Measurements from ENCODE around the gene PCSK5.

PCSK5 gene

DNA sequence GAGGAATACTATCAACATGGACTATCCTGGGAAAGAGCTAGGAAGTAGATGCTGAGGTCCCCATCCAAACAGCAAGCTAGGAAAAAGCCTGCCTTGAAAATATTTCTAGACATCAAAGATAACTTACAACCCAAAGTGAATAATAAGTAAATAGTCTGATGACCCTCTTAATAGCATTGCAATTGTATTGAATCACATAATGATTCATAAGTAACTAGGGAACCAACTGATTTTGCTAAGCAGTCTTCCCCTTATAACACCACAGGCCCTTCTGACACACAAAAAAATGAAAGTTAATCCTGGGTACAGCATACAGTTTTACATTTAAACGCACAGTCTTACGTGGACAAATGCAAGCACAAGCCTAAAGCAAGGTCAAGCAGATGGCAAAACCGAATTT, 304.4 kb downstream of the PCSK5 start:
- H3K9ac ChIP-seq (ENCODE audit: low read length) = no peak overlapping the region
- no peak overlapping the region for H2AFZ ChIP-seq (ENCODE audit: low read depth, low read length, severe bottlenecking)

DNA sequence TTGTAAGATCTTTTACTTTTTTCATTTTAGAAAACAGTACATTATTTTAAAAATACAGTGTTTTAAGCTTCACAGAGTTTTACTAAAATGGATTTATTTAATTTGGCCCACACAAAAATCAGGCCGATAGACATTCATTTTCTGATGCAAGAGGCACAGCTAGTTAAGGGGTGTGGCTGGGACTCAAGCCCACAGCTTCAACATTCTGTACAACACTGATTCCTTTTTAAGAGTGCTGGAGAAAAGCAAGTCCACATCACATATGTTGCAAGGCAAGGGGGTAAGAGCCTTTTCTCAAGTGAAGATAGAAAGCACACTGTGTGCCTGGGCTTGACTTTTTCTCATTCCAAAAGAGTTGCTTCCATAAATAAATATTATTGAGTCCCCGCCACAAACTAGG, 307.9 kb downstream of the PCSK5 start:
- H4K20me1 ChIP-seq (ENCODE audit: low read depth, low read length) = no peaks in the 10 kb centered on the region
- H3F3A ChIP-seq (ENCODE audit: insufficient read depth) = no peaks in the 10 kb centered on the region
- H3K9me3 ChIP-seq (ENCODE audit: insufficient read depth, low read length) = no peaks in the 10 kb centered on the region
- TF ChIP-seq, protein P1, sequence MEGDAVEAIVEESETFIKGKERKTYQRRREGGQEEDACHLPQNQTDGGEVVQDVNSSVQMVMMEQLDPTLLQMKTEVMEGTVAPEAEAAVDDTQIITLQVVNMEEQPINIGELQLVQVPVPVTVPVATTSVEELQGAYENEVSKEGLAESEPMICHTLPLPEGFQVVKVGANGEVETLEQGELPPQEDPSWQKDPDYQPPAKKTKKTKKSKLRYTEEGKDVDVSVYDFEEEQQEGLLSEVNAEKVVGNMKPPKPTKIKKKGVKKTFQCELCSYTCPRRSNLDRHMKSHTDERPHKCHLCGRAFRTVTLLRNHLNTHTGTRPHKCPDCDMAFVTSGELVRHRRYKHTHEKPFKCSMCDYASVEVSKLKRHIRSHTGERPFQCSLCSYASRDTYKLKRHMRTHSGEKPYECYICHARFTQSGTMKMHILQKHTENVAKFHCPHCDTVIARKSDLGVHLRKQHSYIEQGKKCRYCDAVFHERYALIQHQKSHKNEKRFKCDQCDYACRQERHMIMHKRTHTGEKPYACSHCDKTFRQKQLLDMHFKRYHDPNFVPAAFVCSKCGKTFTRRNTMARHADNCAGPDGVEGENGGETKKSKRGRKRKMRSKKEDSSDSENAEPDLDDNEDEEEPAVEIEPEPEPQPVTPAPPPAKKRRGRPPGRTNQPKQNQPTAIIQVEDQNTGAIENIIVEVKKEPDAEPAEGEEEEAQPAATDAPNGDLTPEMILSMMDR (IDR thresholded peaks at IDR 0.05; ENCODE audit: insufficient read depth, low read length, poor library complexity, severe bottlenecking) = no peak
- no peak for TF ChIP-seq EZH2phosphoT487 (conservative IDR thresholded peaks at IDR 0.05; ENCODE audit: low read length)
- H3K36me3 ChIP-seq (ENCODE audit: low read length) = no peaks in the 10 kb centered on the region
- no peaks in the 10 kb centered on the region for H3K27me3 ChIP-seq (ENCODE audit: low read length)
- no peak overlapping the region for H3K27ac ChIP-seq (ENCODE audit: low read depth, low read length)
- no peak overlapping the region for H3K4me3 ChIP-seq (ENCODE audit: insufficient read depth, low read length, poor library complexity, severe bottlenecking)
- H3K9ac ChIP-seq (ENCODE audit: low read length) = no peak overlapping the region
- no peak overlapping the region for H2AFZ ChIP-seq (ENCODE audit: low read depth, low read length, severe bottlenecking)
- H3K4me2 ChIP-seq (ENCODE audit: low read depth, low read length, poor library complexity, severe bottlenecking) = no peak overlapping the region
- H3K9me2 ChIP-seq (replicated peaks; ENCODE audit: insufficient read depth, low read length) = no peaks in the 10 kb centered on the region
- no peaks in the 10 kb centered on the region for H3K79me2 ChIP-seq (ENCODE audit: insufficient read depth, low read length)

More for the DNA sequence above, 304.4 kb downstream of the PCSK5 start:
- H3K36me3 ChIP-seq (ENCODE audit: low read length) = no peaks in the 10 kb centered on the region
- no peaks in the 10 kb centered on the region for H4K20me1 ChIP-seq (ENCODE audit: low read depth, low read length)
- TF ChIP-seq, protein P1 (IDR thresholded peaks at IDR 0.05; ENCODE audit: insufficient read depth, low read length, poor library complexity, severe bottlenecking) = no peak
- TF ChIP-seq EZH2phosphoT487 (conservative IDR thresholded peaks at IDR 0.05; ENCODE audit: low read length) = no peak
- no peaks in the 10 kb centered on the region for H3K27me3 ChIP-seq (ENCODE audit: low read length)
- no peaks in the 10 kb centered on the region for H3F3A ChIP-seq (ENCODE audit: insufficient read depth)
- H3K9me3 ChIP-seq (ENCODE audit: insufficient read depth, low read length) = no peaks in the 10 kb centered on the region
- no peak overlapping the region for H3K4me2 ChIP-seq (ENCODE audit: low read depth, low read length, poor library complexity, severe bottlenecking)
- no peaks in the 10 kb centered on the region for H3K79me2 ChIP-seq (ENCODE audit: insufficient read depth, low read length)
- H3K27ac ChIP-seq (ENCODE audit: low read depth, low read length) = no peak overlapping the region
- H3K9me2 ChIP-seq (replicated peaks; ENCODE audit: insufficient read depth, low read length) = no peaks in the 10 kb centered on the region
- H3K4me3 ChIP-seq (ENCODE audit: insufficient read depth, low read length, poor library complexity, severe bottlenecking) = no peak overlapping the region

GRCh38 chr9:76200315-76200714, 309.8 kb downstream of the PCSK5 start:
- Histone ChIP-seq H3K4me3 (ENCODE audit: insufficient read depth, low read length, poor library complexity, severe bottlenecking) (no peak overlapping the region), H4K20me1 (ENCODE audit: low read depth, low read length) (no peaks in the 10 kb centered on the region), H3K27me3 (ENCODE audit: low read length) (no peaks in the 10 kb centered on the region), H3K9ac (ENCODE audit: low read length) (no peak overlapping the region), H3K36me3 (ENCODE audit: low read length) (no peaks in the 10 kb centered on the region), H3K79me2 (ENCODE audit: insufficient read depth, low read length) (no peaks in the 10 kb centered on the region), H3K9me2 (replicated peaks; ENCODE audit: insufficient read depth, low read length) (no peaks in the 10 kb centered on the region), H3K9me3 (ENCODE audit: insufficient read depth, low read length) (no peaks in the 10 kb centered on the region), H2AFZ (ENCODE audit: low read depth, low read length, severe bottlenecking) (no peak overlapping the region), H3K4me2 (ENCODE audit: low read depth, low read length, poor library complexity, severe bottlenecking) (no peak overlapping the region), H3F3A (ENCODE audit: insufficient read depth) (no peaks in the 10 kb centered on the region), H3K27ac (ENCODE audit: low read depth, low read length) (no peak overlapping the region)
- TF ChIP-seq EZH2phosphoT487 (conservative IDR thresholded peaks at IDR 0.05; ENCODE audit: low read length) = no peak
- TF ChIP-seq, protein P1 (IDR thresholded peaks at IDR 0.05; ENCODE audit: insufficient read depth, low read length, poor library complexity, severe bottlenecking) = no peak
